GM18873 (cell line): Measurements from ENCODE around the gene ANGEL2.
"Not testable (repeated sequence)": the region's sequence is repeated elsewhere in the genome, so short reads cannot be mapped to it uniquely, and the experiment has no call there.

Experiments
- ATAC-seq: cut with Tn5 transposase; IDR thresholded peaks from one replicate; pipeline ENCODE4 v1.9.1; 2021; ENCODE audit warnings: mild to moderate bottlenecking, moderate library complexity, moderate number of reproducible peaks; ENCODE audit not compliant: unreplicated experiment, low FRiP score

Gene ANGEL2

DNA sequence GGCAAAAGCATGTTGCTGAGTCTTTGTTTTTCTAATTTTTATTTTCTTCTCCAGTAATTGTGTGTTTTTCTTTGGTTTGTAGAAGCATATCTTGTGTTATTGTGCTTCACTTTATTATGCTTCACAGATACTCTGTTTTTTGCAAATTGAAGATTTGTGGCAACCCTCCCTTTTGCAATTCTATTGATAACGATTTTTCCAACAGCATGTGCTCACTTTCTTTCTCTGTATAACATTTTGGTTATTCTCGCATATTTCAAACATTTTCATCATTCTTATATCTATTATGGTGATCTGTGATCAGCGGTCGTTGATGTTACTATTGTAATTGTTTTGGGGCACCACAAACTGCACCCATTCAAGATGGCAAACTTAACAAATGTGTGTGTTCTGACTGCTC, 3.8 kb upstream of the ANGEL2 start:
- no peak for ATAC-seq

DNA sequence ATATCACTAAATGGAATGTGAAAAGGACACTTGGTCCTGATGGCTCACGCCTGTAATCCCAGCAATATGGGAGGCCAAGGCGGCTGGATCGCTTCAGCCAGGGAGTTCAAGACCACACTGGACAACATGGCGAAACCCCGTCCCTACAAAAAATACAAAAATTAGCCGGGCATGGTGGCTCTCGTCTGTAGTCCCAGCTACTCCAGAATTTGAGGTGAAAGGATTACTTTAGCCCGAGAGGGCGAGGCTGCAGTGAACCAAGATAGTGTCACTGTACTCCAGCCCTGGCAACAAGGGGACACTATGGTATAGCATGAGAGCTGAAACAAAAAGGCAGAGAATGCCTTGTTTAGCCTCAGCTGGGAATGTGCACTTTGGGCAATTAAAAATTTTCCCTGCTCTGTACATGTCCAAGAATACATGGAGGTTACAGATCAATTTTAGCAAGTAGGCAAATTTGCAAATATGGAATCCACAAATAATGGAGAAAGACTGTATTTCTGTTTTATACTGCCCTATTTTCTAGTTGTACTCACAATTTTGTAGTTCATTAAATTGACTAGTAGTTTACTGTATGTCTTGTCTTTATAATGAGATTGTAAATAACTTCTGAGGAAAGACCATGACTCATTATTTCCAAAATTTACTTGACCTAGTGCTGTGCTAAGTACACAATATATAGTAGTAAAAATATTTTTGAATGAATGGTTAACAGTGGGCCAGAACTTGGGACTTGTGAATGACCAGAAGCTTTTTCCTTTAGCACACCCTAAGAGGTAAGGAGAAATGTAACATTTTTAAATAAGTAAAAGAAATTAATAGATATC, 2.0 kb upstream of the ANGEL2 start:
- no peak for ATAC-seq

DNA sequence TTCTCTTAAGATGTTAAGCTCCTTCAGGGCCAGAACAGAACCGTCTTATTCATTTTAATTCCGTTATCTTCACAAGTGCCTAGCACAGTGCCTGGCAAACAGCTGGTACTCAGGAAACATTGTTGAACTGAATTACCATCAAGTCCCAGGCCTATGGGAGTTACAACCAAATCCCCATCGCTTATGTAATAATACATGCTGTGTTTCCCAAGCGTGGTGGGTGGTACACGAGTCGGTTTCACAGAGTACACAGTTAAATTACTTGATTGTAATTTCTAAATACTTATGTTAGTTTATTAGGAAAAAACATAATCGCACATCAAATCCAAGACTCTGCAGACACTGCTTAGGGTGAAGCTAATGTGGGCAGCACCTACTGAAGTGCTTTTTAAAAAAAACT, 1.0 kb downstream of the ANGEL2 start:
- ATAC-seq: no peak

DNA sequence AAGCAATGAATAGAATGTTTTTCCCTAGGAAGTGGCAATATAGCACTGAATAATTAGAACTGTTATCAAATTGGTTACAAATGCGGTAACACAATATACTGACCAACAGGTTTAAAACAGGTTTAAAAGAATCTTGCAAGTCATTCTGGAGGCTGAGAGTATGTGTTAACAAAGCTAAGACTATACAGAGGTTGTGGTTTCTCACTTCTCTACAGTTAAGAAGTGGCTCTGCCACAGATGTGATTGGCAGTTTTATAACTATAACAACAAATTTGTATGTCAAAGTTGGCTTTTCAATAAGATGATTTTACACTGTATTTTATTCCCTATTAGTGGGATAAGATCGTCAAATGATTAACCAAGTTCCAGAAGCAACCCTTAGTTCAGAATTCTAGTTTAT, 7.1 kb downstream of the ANGEL2 start:
- ATAC-seq: no peak

DNA sequence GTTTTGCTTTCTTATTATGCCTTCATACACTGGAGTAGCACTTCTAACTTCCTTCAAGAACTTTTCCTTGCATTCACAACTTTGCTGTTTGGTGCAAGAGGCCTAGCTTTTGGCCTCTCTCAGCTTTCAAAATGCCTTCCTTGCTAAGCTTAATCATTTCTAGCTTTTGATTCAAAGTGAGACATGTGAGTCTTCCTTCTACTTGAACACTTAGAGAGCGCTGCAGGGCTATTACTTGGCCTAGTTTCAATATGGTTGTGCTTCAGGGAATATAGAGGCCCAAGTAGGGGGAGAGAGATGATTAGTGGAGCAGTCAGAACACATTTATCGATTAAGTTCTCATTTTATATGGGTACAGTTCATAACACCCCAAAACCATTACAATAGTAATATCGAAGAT, 12.4 kb downstream of the ANGEL2 start:
- peak; percentile 72 for ATAC-seq

DNA sequence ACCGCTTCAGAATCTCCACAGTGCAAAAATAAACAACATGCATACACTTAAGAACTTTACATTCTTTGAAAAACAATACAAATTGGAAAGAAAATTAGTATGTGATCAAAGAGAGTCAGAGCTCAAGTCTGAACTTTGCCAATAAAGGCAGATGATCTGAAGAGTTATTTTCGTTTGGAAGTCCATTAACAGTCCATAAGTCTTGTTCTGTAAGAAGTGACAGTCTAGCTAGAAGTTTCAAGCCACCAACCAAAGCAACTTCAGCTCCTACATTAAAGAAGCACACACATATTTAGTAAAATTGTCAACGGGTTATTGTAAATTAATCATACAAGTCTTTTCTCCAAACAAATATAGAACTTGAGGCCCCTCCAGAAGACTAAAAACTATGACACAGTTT, 20.7 kb downstream of the ANGEL2 start:
- ATAC-seq: no peak

DNA sequence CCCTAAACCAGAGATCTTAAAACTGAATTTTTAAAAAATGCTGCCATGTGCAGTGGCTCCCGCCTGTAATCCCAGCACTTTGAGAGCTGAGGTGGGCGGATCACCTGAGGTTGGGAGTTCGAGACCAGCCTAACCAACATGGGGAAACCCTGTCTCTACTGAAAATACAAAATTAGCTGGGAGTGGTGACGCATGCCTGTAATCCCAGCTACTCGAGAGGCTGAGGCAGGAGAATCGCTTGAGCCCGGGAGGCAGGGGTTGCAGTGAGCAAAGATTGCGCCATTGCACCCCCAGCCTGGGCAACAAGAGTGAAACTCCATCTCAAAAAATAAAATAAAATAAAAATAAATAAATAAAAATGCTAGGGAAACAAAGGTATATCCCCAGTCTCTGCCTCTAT, 21.7 kb downstream of the ANGEL2 start:
- ATAC-seq: not testable (repeated sequence)

DNA sequence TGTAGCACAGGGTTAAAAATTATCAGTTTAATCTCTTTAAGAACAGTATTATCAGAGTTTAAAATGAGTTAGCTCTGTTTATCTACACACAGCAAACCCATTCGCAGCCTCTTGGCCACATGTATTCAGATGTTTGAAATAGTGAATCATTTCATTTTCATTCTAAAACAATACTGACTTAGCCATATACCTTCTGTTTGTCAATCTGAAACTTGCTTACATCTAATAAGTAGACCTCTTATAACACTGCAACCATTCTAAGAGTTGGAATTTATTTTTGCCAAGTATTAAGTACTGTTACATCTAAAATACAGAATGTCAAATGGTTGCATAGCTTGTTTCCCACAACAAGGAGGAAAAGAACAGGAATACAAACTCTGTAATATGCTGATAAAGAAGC, 25.4 kb downstream of the ANGEL2 start:
- ATAC-seq: no peak

DNA sequence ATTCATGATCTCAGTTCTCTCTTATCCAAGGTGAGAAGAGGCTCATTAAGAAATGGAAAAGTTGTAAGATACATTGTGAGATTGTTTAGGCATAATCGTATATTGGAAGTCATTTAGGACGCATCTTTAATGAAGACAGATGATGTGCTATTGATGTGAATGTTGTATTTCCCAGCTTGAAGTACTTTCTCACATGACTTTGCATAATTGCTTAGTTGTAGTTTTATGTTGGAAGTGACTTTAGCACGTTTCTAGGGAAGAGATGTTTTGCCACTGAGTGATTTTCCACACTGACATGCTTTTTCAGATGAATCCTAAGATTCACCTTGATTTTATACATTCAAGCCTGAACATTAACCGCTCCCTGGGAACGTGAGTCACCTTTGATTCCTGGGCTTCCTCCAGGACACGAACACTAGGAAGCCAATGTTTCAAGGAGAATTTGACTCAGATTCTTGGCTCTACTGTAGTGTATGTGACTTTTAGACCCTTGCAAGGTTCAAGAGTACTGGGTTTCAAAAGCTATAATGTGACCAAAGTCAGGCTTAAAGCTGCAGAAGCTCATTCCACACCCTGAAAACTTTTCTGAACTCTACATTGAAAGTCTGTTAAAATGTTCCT, 27.9 kb downstream of the ANGEL2 start:
- no peak for ATAC-seq

DNA sequence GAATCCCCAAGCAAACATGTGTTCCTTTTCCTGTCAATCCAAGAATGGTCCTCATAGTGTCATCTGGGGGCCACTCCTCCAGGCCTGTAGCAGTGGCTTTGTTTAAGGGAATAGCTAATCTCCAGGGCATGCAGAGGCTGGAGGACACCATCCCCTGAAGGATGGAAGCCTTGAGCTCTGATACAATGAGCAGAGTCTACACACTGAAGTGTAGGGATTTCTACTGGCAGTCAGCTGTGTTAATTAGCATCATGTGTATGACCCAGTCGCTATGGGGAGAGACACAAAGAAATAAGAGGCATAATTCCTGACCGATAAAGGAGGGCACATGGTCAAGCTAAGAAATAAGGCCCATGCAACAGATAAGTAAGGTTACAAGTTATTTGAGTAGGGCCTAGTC, 29.1 kb downstream of the ANGEL2 start:
- no peak for ATAC-seq

DNA sequence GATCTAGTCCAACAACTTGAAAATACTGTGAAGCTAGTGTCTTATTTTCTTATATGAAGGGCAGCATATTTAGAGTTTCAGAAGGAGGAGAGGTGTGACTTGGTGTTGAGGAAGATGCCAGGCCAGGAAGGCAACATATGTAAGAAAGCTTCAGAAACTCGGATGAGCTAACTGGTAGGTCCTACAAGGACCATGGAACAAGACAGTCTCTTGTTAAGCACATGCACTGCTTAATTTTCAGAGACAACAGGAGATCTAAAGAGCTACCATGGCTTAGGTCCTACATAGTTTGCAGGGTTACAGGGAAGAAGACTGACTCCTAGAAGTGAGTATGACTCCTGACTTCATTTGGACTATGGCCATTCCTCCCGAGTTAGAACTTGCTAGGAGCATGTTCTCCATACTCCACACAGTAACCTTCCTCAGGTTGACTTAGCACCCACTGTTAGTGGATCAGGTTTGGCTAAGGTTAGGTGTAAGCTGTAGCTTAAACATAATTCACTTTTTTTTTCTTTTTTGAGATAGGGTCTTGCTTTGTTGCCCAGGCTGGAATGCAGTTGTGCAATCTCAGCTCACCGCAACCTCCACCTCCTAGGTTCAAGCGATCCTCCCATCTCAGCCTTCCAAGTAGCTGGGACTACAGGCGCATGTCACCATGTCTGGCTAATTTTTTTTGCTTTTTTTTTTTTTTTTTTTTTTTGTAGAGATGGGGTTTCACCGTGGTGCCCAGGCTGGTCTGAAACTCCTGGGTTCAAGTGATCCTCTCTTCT, 31.0 kb downstream of the ANGEL2 start:
- no peak for ATAC-seq

DNA sequence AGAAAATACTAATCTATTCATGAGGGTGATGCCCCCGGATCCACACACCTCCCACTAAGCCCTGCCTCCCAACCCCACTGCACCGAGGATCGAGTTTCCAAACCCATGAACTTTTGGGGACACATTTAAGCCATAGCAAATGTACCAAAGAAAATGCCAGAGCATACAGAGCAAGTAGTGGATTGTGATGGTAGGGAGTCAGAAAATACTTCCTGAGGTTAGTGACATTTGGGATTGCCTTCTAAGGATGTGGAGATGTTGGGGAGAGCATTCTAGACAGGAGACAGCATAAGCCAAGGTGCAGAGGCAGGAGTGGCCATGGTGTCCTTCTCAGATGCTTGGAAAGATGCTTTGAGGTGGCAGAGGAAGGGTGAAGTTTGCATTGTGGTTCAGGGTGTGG, 32.2 kb downstream of the ANGEL2 start:
- no peak for ATAC-seq

DNA sequence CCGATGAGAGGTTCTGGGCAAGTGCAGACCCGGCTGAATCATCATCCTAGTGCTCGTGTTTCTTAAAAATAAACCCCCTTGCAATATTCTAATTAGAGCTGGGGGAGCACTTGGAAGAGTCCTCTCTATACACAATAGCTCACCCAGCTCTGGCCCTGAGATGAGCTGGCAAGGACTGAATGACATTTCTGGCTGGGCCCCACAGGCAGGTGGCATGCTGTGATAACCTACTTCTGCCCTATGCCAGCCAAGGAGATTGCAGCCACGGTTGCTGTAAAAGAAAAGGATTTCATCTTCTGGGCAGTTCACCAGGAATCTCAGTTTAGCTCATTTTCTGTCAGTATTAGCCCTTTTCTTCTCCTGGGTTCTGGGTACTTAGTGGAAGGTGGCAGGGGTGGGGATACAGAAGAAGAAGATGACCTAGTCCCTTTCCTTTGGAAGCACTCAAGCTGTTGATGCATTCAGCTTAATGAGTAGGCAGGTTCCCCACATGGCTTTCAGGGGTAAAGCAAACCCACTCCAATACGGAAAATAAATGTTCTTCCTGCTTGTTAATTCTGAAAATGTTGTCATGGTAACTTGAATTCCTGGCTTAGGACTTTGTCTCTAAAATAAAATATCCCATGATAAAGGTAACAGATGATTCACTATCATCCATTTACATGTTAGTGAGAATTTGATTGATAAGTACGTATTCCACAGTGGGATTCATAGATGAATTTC, 33.1 kb downstream of the ANGEL2 start:
- no peak for ATAC-seq

DNA sequence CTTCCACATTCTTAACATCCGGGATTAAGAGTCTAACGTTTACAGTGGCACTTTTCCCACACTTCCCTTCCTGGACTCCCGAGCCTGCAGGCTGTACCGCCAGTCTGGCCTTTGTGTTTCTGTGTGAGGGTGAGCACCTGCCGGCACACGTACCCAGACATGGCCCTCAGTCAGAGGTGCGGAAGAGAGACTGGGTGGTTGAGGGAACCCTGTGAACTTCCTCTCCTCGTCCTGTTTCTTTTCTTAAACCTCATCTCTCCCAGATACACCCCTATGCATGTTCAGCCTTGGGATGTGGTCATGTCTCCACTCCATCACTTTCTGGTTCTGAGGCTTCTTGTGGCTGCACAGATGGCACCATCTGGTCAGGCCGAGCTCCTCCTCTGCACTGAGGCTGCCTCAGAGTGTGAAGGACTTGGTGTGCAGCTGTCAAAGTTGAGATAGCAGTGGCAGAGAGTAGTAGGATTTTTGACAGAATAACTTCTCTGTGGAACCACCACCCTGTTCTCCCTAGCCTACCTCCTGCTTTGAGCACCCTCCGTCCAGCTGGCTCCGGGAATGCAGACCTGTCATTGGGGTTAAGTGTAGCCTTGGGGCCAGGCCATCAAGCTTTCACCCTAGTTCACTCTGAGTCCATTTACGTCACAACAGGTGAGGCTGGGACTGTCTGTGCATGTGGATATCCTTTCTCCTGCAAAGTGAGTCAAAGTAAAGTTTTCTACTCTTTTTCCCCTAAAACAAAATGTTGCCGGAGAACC, 33.9 kb downstream of the ANGEL2 start:
- ATAC-seq: peak; percentile 61

DNA sequence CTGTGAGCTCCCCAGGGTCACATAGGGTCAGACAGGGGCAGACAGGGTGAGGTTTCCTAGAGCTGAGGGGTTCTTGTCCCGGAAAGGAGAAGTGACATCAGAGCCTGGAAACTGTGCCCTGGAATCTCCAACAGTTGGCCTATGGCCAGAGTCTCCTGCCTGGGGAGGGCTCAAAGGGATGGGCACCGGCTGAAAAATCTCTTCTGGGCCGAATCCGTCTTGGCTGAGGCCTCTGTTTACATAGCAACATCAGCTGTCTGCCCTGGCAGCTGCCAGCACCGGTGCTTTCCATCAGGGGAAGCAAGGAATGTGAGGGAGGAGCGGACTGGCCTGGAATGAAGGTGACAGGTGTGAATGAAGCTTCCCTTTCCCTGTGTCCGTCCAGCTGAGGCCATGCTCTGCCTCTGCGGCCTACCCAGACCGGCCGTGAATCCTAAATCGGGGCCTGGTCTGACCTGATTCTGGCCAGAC, 34.6 kb downstream of the ANGEL2 start:
- ATAC-seq: no peak

DNA sequence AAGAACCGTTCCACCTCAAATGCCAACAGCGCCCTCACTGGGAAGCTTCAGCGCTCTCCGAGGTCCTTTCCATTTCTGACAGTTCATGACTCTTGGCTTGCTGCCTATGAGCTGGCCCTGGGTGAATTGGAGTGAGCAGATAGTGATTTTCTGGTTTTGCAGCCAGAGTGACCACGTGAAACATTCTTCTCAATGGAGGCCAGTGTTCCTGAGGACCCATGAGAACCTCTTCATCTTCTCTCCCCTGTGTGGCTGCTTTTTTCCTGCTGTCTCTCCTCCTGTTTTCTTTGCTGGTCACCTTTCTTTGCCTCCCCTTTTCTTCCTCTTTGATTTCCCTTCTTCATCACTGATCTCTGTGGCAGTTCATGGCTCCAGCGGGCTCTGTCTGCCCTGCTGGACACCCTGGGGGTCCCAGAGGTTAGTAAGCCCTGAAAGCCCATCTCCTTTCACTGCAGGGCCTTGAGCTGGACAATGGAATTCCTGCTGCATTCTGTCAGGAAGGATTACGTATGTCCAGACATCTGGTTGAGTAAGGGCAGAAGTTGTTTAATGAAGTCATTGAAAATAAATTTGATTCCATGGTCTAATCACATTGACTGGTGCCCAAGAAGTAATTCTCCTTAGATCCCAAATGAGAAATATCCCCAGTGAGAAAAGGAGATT, 35.4 kb downstream of the ANGEL2 start:
- no peak for ATAC-seq

DNA sequence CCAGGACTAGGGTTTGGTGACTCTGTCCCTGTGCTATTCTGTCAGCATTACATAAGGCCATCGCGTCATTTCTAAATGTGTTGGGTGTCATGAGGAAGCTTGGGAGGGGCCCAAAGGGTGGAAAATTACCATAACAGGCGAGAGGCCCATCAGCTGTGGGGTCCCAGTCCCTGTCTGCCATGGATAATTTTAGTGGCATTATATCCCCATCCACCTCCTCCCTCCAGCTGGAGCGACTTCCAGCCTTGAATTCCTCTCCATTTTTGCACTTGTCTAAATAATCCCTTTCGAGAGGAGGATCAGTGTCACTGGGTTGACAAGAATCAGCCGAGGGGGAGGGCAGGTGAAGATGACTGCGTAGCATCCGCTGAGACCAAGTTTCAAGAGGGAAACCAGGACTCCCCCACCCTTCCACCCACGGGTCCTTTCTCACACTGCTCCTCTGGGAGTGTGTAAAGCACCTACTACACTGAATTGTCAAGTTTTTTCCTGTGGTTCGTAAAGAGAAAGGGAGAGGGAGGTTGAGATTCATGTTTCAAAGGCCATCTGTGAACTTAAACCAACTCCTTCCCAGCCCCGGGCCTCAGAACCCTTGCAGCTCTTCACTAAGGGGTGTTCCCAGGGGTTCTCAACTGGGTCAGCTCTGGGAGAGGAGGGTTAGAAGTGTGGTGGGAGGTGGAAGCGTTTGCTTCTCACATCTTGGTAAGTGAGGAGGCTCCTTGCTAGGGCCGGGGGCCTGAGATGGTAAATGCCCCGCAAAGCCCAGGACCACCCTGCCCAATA, 36.1 kb downstream of the ANGEL2 start:
- ATAC-seq: peak; percentile 69

DNA sequence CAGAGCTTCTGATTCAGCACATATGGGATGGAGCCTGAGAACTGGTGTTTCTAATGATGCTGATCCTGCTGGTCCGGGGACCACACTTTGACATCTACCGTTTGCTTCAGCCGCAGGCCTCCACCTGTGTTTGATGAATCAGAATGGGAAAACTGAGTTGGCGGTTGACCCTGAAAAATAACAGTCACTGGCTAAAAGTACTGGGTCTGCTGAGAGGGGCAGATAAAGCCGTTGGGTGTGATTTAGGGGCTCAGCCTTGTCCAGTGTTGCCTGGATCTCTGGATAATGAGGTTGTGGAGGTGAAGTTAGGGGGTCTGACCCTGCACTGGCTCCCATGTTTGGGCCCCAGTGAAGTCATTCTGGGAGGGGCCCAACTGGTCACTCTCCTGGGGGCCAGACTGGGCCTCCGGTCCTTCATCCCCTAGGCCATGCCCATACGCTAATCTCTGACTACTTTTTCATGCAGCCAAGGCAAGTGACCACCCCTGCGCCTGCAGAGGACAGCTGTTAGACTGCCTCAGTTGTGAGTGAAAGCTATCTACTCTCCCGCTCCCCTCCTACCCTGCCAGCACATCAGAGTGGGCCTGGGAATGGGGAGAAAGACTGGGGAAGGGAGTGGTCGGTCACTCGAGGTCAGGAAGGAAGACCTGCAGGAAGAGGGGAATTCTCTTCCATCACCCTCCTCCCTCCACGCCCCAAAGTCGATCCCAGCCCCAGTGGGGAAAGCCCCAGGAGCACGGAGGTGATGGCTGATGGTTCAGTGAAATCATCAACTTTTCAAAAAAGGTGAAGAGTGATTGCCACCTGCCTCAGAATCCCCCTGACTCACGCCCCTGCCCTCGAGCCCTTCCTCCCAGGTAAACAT, 37.7 kb downstream of the ANGEL2 start:
- ATAC-seq: peak; percentile 42
